DOHH2 (cell line): Measurements from ENCODE around the gene AGTPBP1.
"Not testable (repeated sequence)": the region's sequence is repeated elsewhere in the genome, so short reads cannot be mapped to it uniquely, and the experiment has no call there.

ENCODE experiments used
- H3F3A ChIP-seq: fragments of 200-600 bp; sonication (generic), shearing (Covaris generic); 2 replicates; pipeline ENCODE4 v1.6.0; 2016; ENCODE audit warnings: antibody characterized with exemption, mild to moderate bottlenecking; ENCODE audit not compliant: control insufficient read depth, insufficient read depth
- H3K27ac ChIP-seq: fragments of 200-600 bp; sonication (generic); 2 replicates; pipeline ENCODE4 v1.5.1; 2014; ENCODE audit warnings: low read depth, mild to moderate bottlenecking, low read length, moderate library complexity
- H3K27me3 ChIP-seq: fragments of 200-600 bp; sonication (generic); 2 replicates; pipeline ENCODE4 v1.6.1; 2014; ENCODE audit warnings: mild to moderate bottlenecking, low read length, mixed read lengths; ENCODE audit not compliant: control insufficient read depth
- H3K36me3 ChIP-seq: fragments of 200-600 bp; sonication (generic); 2 replicates; pipeline ENCODE4 v1.6.1; 2014; ENCODE audit warnings: mild to moderate bottlenecking, low read length, moderate library complexity, mixed read lengths; ENCODE audit not compliant: control insufficient read depth
- H3K4me1 ChIP-seq: fragments of 200-600 bp; sonication (generic); 2 replicates; pipeline ENCODE4 v1.6.1; 2014; ENCODE audit warnings: mild to moderate bottlenecking, low read length, mixed read lengths; ENCODE audit not compliant: control insufficient read depth
- H3K4me2 ChIP-seq: fragments of 200-600 bp; sonication (generic); 2 replicates; pipeline ENCODE4 v1.6.0; 2014; ENCODE audit warnings: mild to moderate bottlenecking, low read length, moderate library complexity
- H3K4me3 ChIP-seq: fragments of 200-600 bp; sonication (generic); 2 replicates; pipeline ENCODE4 v1.5.1; 2014; ENCODE audit warnings: mild to moderate bottlenecking, low read length, mixed read lengths
- H3K79me2 ChIP-seq: fragments of 200-600 bp; sonication (generic); 2 replicates; pipeline ENCODE4 v1.6.1; 2014; ENCODE audit warnings: mild to moderate bottlenecking, low read length, mixed read lengths; ENCODE audit not compliant: control insufficient read depth
- H3K9me2 ChIP-seq: fragments of 200-600 bp; sonication (generic); replicated peaks from 2 replicates; pipeline ENCODE4 v1.6.1; 2014; ENCODE audit warnings: mild to moderate bottlenecking, low read length, mixed read lengths; ENCODE audit not compliant: control insufficient read depth
- H3K9me3 ChIP-seq: fragments of 200-600 bp; sonication (generic); 2 replicates; pipeline ENCODE4 v1.6.1; 2014; ENCODE audit warnings: antibody characterized with exemption, low read length, mixed read lengths; ENCODE audit not compliant: control insufficient read depth, insufficient read depth
- H4K20me1 ChIP-seq: fragments of 200-600 bp; sonication (generic); 2 replicates; pipeline ENCODE4 v1.6.0; 2014; ENCODE audit warnings: low read depth, mild to moderate bottlenecking, antibody characterized with exemption, low read length, moderate library complexity; ENCODE audit not compliant: control insufficient read depth, insufficient read depth
- CTCF ChIP-seq: fragments of 200-600 bp; sonication (generic); IDR thresholded peaks from one replicate; pipeline ENCODE4 v1.5.1; 2014; ENCODE audit warnings: antibody characterized with exemption, mild to moderate bottlenecking, low read depth, low read length; ENCODE audit not compliant: poor library complexity, severe bottlenecking
- EZH2phosphoT487 ChIP-seq: fragments of 200-600 bp; sonication (generic); IDR thresholded peaks from 2 replicates; pipeline ENCODE4 v1.6.1; 2017; ENCODE audit warnings: borderline replicate concordance, mild to moderate bottlenecking, antibody characterized with exemption, low read length, moderate library complexity, mixed read lengths

The AGTPBP1 gene

DNA sequence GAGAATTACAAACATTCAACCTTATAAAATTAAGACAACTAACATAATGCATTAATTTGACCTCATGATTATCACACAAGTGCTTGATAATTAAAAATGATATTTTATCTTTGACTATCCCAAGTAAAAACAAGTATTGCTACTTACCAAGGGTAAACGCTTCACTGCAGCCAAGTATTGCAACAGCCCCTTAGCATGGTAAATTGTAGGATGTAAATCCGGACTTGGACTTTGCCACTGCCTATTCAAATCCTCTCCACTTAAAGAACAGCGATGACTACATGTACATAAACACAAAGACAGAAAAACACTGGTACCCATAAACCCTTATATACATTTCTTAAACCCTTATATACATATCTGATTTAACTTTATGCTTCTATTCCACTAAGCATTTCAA, 155.1 kb downstream of the AGTPBP1 start:
- Histone ChIP-seq H3K27me3 (no peaks in the 10 kb centered on the region), H3K9me2 (no peaks in the 10 kb centered on the region)

DNA sequence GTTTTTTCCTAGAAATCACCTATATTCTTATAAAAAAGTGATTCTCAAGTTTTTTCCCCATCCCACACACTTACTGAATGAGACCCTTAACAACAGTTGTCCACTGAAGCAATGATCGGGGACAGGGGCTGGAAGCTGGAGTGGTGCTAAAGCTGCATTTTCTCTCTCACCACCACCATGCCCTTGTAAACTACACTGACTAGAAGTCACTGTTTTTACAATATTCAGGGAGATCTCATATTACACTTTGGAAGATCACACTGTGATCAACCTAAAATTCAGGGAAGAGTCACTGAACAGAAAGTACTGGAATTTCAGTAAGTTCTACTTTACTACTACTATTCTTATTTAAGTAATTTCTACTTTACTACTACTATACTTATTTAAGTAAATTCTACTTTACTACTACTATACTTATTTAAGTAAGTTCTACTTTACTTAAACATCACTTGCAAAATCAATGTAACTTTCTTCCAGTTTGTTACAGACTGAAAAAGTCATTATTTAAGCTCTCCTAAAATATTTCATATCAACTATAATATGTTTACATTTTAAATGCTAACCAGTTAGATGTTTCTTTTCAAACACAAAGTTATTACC, 164.3 kb downstream of the AGTPBP1 start:
- Histone ChIP-seq H3K9me2 (no peaks in the 10 kb centered on the region), H3K36me3 (no peaks in the 10 kb centered on the region), H3K27me3 (no peaks in the 10 kb centered on the region), H3K4me3 (no peak overlapping the region), H4K20me1 (no peaks in the 10 kb centered on the region), H3F3A (no peaks in the 10 kb centered on the region), H3K4me1 (no peaks in the 10 kb centered on the region), H3K4me2 (no peak overlapping the region), H3K79me2 (no peaks in the 10 kb centered on the region), H3K9me3 (no peaks in the 10 kb centered on the region), H3K27ac (no peak overlapping the region)
- TF ChIP-seq EZH2phosphoT487 (no peak), CTCF (no peak)

More for the DNA sequence above, 155.1 kb downstream of the AGTPBP1 start:
- Histone ChIP-seq H3F3A (no peaks in the 10 kb centered on the region), H3K4me1 (no peaks in the 10 kb centered on the region), H4K20me1 (no peaks in the 10 kb centered on the region), H3K79me2 (no peaks in the 10 kb centered on the region), H3K4me3 (no peak overlapping the region), H3K4me2 (no peak overlapping the region), H3K27ac (no peak overlapping the region), H3K9me3 (no peaks in the 10 kb centered on the region), H3K36me3 (peaks cover 4% of the 10 kb centered on the region)
- TF ChIP-seq CTCF (no peak), EZH2phosphoT487 (no peak)

GRCh38 chr9:85575868-85576267, 165.9 kb downstream of the AGTPBP1 start:
- H3K4me1 ChIP-seq, result no peaks in the 10 kb centered on the region
- H3K27ac ChIP-seq, result no peak overlapping the region
- H3K4me2 ChIP-seq, result no peak overlapping the region
- no peaks in the 10 kb centered on the region for H3K27me3 ChIP-seq
- TF ChIP-seq EZH2phosphoT487 (no peak), CTCF (no peak)
- no peaks in the 10 kb centered on the region for H4K20me1 ChIP-seq
- H3F3A ChIP-seq, result no peaks in the 10 kb centered on the region
- H3K79me2 ChIP-seq, result no peaks in the 10 kb centered on the region
- no peaks in the 10 kb centered on the region for H3K9me3 ChIP-seq
- no peak overlapping the region for H3K4me3 ChIP-seq
- H3K36me3 ChIP-seq, result no peaks in the 10 kb centered on the region
- H3K9me2 ChIP-seq, result no peaks in the 10 kb centered on the region

DNA sequence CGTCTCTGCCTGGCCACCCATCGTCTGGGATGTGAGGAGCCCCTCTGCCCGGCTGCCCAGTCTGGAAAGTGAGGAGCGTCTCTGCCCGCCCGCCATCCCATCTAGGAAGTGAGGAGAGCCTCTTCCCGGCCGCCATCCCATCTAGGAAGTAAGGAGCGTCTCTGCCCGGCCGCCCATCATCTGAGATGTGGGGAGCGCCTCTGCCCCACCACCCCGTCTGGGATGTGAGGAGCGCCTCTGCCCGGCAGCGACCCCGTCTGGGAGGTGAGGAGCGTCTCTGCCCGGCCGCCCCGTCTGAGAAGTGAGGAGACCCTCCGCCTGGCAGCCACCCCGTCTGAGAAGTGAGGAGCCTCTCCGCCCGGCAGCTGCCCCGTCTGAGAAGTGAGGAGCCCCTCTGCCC, 168.2 kb downstream of the AGTPBP1 start:
- H3K4me1 ChIP-seq, H3K4me2 ChIP-seq, H3K9me2 ChIP-seq, H3K27ac ChIP-seq, H4K20me1 ChIP-seq, H3K4me3 ChIP-seq, H3K27me3 ChIP-seq, H3K36me3 ChIP-seq, H3K9me3 ChIP-seq, H3K79me2 ChIP-seq, H3F3A ChIP-seq: not testable (repeated sequence)

- H3F3A ChIP-seq, H3K36me3 ChIP-seq, H3K27ac ChIP-seq, H3K4me3 ChIP-seq, H3K27me3 ChIP-seq, H3K9me3 ChIP-seq, H3K79me2 ChIP-seq, H3K9me2 ChIP-seq, H3K4me1 ChIP-seq, H3K4me2 ChIP-seq, H4K20me1 ChIP-seq: not testable (repeated sequence)
These were observed 168.8 kb downstream of the AGTPBP1 start for GRCh38 chr9:85572917-85573316.
